Suprapubic skin (tissue), 4 donors: ENCODE data around the gene SPDL1.

ENCODE experiments used
- CTCF ChIP-seq, 2 donors: fragments of 200-600 bp in 1 of 2; fragments of 450-650 bp in 1 of 2; sonication (generic) in 1 of 2; IDR thresholded peaks; one replicate each; pipeline ENCODE4 v1.5.1; 2016 to 2019; ENCODE audit warnings: antibody characterized with exemption in 2 of 2, mild to moderate bottlenecking in 1 of 2, moderate library complexity in 1 of 2
- EP300 ChIP-seq: sonication (generic); formaldehyde crosslinking; IDR thresholded peaks from one replicate; pipeline ENCODE4 v1.6.1; 2017; ENCODE audit warnings: antibody characterized with exemption
- POLR2A ChIP-seq, 2 donors: fragments of 450-650 bp; IDR thresholded peaks; one replicate each; pipeline ENCODE4 v1.6.1; 2017; ENCODE audit warnings: antibody characterized with exemption in 2 of 2, mild to moderate bottlenecking in 2 of 2, moderate library complexity in 2 of 2
- POLR2AphosphoS5 ChIP-seq, 3 donors: sonication (generic); formaldehyde crosslinking; IDR thresholded peaks; one replicate each; pipeline ENCODE4 v1.6.1; 2017; ENCODE audit warnings: antibody characterized with exemption in 3 of 3

GRCh38 chr5:169580964-169581363, 2.6 kb upstream of the SPDL1 start:
- no peak for TF ChIP-seq CTCF (IDR thresholded peaks at IDR 0.05)
- no peak for TF ChIP-seq POLR2A (IDR thresholded peaks at IDR 0.05)
- TF ChIP-seq POLR2AphosphoS5 (IDR thresholded peaks at IDR 0.05), result no peak
- TF ChIP-seq EP300, result no peak
